ENCODE results near the gene SCG3.
"Not testable (repeated sequence)": the region's sequence is repeated elsewhere in the genome, so short reads cannot be mapped to it uniquely, and the experiment has no call there.

The SCG3 gene

GRCh38 chr15:51681303-51681963 is at the start of gene SCG3:
SCG3 (plus strand) TSS chr15:51681503; CDS start chr15:51681756, 253 bp downstream.
- peak; percentile 63 for DNase-seq

DNA sequence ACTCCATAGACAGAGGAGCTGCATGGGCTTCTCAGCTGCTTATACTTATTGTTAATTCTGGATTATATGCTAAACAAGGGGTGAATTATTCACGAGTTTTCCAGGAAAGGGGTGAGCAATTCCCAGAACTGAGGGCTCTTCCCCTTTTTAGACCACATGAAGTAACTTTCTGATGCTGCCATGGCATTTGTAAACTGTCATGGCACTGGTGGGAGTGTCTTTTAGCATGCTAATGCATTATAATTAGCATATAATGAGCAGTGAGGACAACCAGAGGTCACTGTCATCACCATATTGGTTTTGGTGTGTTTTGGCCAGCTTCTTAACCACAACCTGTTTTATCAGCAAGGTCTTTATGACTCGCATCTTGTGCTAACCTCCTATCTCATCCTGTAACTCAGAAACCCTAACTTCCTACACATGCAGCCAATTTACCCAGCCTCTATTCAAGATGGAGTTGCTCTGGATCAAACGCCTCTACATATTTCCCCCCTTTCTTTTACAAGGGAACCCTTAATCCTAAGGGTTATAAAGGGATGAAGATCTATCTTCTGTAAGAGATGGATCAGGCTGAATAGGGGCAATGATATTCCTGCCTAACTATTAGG is 46.6 kb upstream of the SCG3 start:
- no peak for DNase-seq

- DNase-seq: no peak
Observed at GRCh38 chr15:51641490-51642130, 39.7 kb upstream of the SCG3 start.

DNA sequence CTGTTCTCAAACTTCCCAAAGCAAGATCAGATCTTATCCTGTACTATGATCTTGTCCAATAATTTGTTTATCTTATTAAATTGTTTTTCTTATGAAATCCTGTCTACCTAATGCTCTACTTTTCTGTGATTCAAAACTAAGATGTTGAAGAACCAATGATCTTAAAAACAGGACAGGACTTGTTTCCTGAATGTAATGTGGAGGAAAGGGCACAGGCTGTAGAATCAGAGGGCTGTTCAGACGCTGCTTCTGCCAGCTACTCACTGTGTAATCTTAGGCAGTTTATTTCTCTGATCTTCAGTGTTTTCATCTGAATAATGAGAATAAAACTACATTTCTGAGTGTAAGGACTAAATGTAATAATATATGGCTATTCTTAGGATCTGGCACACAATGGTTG is 38.6 kb upstream of the SCG3 start:
- no peak for DNase-seq

DNA sequence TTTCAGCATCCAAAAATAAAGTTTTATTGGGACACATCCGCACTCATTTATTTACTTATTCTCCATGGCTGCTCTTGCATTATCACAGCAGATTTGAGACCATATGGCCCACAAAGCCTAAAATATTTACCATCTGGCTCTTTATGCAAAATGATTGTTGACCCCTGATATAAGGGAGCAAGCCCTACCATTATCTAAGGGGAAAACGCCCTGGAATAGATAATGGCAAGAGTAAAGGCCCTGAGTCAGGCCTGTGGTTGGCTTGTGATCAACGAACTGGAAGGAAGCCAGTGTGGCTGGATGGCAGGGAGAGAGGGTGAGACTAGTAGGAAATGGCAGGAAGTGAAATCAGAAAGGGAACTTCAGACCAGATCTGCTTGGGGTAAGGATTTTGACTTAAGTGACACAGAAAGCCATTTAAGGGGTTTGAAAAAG is 34.2 kb upstream of the SCG3 start:
- DNase-seq: no peak

- DNase-seq: not testable (repeated sequence)
Observed at GRCh38 chr15:51648101-51648500, 33.2 kb upstream of the SCG3 start.

DNA sequence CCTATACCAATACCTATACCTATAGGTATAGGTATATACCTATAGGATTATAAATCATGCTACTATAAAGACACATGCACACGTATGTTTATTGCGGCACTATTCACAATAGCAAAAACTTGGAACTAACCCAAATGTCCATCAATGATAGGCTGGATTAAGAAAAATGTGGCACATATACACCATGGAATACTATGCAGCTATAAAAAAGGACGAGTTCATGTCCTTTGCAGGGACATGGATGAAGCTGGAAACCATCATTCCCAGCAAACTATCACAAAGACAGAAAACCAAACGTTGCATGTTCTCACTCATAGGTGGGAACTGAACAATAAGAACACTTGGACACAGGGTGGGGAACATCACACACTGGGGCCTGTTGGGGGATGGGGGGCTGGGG is 32.7 kb upstream of the SCG3 start:
- not testable (repeated sequence) for DNase-seq

- no peak for DNase-seq
Observed at GRCh38 chr15:51649659-51650521, 31.4 kb upstream of the SCG3 start.

DNA sequence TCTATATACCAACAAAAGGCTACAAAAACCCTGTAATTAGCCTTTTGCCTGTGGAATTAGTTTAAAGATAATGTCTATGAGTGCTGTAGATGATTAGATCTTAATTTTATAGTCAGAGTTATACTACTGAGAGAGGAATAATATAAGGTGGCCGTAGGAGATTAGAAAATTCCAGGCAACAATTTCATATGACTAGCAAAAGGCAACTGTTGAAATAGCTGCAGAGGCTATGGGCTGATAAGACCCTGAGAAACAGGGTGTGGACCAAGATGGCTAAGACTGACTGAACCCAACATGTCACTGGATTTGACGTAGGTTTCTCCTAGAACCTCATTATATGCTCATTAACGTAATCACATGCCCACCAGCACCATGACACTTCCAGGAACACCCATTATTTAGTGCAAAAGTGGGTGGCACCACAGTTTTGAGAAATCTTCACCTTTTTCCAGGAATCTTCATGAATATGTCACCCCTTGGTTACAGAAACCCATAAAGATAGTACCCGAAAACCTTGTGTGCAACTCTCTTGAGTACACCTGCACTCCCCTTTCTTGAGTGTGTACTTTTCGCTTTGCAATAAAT is 29.1 kb upstream of the SCG3 start:
- DNase-seq: no peak

DNA sequence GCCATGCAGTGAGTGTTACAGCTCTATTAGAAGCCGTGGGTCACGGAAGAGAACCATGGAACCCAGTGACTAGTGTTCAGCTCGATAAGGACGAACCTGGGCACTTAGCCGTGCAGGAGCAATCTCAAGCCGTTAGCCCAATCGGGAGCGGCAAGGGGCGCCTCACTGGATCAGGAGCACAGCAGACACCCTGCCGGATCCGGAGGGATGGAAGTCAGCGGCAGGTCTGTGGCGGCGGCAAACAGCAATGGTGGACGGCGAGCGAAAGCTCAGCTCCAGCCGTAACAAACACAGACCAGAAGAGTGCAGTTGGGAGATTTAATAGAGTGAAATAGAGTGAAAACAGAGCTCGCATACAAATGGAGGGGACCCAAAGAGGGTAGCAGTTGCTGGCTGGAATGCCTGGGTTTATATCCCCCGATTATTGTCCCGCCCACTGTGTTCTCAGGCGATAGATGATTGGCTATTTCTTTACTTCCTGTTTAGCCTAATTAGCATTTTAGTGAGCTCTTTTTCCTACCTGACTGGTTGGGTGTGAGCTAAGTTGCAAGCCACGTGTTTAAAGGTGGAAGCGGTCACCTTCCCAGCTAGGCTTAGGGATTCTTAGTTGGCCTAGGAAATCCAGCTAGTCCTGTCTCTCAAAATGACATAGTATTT is 25.8 kb upstream of the SCG3 start:
- not testable (repeated sequence) for DNase-seq

DNA sequence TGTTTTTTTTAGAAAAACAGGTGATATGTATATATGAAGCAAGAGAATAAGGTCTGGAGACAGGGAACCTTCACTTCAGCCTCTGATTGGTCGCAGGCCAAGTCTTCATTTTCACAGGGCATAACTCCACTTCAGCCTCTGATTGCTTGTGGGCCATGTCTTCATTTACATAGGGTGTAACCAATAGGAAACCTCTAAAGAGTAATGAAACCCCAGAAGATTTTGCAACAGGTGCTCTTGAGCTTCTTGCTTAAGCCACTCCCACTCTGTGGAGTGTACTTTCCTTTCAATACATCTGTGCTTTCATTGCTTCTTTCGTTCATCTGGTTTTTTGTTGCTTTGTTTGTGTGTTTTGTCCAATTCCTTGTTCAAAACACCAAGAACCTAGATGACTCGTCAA is 22.6 kb upstream of the SCG3 start:
- DNase-seq: no peak

DNA sequence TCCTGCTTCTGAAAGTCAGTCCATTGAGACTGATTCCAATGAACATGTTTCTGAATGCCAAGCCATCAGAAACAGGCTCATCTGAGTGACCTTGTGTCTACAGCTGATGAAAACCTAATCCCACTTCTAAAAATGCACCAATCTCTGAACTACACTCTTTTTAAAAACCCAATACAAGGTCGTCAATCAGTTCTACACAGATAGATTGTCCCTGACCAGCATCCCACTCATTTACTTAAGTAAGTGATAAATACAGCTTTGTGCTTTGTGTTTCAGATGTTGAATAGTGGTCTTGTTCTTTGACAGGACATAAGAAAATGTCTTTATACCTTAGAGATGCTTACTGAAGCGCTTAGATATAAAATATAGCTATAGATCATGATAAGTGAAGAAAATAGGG is 20.2 kb upstream of the SCG3 start:
- DNase-seq: no peak

- no peak for DNase-seq
Observed at GRCh38 chr15:51667478-51667877, 13.8 kb upstream of the SCG3 start.

- DNase-seq: no peak
Observed at GRCh38 chr15:51668446-51668845, 12.9 kb upstream of the SCG3 start.

DNA sequence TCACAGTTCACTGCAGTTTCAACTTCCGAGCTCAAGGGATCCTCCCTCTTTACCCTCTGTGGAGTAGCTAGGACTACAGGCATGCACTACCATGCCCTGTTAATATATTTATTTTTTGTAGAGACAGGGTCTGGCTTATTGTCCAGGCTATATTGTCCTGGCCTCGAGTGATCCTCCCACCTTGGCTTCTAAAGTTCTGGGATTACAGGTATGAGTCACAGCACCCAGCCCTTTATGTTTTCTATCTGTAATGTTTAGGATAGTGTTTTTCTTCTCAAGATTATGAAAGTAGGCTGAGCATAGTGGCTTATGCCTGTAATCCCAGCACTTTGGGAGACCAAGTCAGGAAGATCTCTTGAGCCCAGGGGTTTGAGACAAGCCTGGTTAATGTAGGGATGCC is 11.9 kb upstream of the SCG3 start:
- no peak for DNase-seq

- DNase-seq: no peak
Observed at GRCh38 chr15:51672155-51672687, 9.1 kb upstream of the SCG3 start.

- no peak for DNase-seq
Observed at GRCh38 chr15:51672913-51673857, 8.1 kb upstream of the SCG3 start.

GRCh38 chr15:51675234-51675633 is 6.1 kb upstream of the SCG3 start:
- no peak for DNase-seq

DNA sequence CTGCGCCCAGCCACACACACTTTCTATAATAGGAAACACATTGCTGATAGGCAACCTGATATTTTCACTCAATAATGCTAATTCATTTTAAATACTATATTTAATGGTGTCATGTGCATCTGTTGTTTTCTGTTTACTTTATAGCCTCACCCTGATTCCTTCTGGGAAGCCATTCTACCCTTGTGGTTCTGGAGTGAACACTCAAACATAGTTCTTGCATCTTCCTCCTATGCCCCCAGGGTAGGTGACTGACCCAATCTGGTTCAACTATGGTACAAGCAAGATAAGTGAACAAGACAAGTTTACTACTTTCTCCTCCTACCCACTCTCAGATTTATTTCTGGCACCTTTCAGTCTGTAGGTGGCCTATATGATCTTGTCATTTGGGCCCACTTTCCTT is 4.3 kb upstream of the SCG3 start:
- no peak for DNase-seq

DNA sequence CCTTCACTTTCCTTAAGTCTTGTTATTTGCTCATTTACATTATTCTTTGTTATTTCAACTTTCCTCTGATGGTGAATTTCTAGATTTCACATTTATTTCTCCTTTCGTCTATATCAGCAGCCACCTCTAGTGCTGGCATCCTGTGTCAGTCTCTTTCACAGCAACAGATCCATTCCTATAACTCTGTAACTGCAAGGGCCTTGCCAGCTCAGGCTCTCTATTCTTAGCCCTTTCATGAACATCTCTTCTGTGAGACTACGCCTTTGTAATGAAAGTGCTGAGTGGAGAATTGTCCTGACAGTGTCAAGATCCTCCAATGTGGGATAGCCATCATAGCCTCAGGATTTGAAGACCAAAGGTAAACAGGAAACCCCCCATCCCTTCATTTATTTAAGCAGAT is 3.9 kb upstream of the SCG3 start:
- DNase-seq: no peak

- DNase-seq: no peak
Observed at GRCh38 chr15:51678096-51678495, 3.2 kb upstream of the SCG3 start.

Measured in stimulated activated CD4-positive, alpha-beta T cell treated with anti-CD3 and anti-CD28 coated beads, Interleukin-4, amount 100 ng/mL, for 1 hour (primary cell).